ENCODE measurements around the gene RPL32. TPM values are rescaled to one million over a fixed set of nuclear protein-coding genes. Genes with fewer than 3 reads are reported as not detected.

Gene RPL32
- total RNA-seq, 1 experiment from 2014 or later: 1,853 TPM

GRCh38 chr3:12884186-12884680, 42.9 kb upstream of the RPL32 start:
- H2AFZ ChIP-seq (ENCODE audit: low read depth, low read length, poor library complexity, severe bottlenecking): no peak overlapping the region
- RAD21 ChIA-PET (ENCODE audit: low non-redundant PET in 1 of 2, low total read pairs in 2 of 2, uncharacterized antibody in 2 of 2, unreplicated experiment in 2 of 2): no interaction called here

More at GRCh38 chr3:12884186-12884680, 42.9 kb upstream of the RPL32 start:
- Histone ChIP-seq H3K27ac (ENCODE audit: low read depth, low read length) (no peak overlapping the region), H3K79me2 (ENCODE audit: insufficient read depth, low read length) (no peaks in the 10 kb centered on the region), H3K4me3 (replicated peaks in 1 of 2; ENCODE audit: low read depth in 1 of 2, low read length in 2 of 2) (no peak overlapping the region), H3K9me2 (ENCODE audit: insufficient read depth) (no peaks in the 10 kb centered on the region), H3K9me3 (ENCODE audit: control insufficient read depth in 1 of 2, insufficient read depth in 1 of 2, low read depth in 1 of 2, low read length in 2 of 2) (no peaks in the 10 kb centered on the region), H3K36me3 (ENCODE audit: control insufficient read depth in 1 of 2, insufficient read depth in 2 of 2, low read length in 2 of 2) (no peaks in the 10 kb centered on the region), H3K27me3 (ENCODE audit: insufficient read depth, low read length) (peaks cover 19% of the 10 kb centered on the region), H3K4me1 (ENCODE audit: control insufficient read depth in 1 of 2, insufficient read depth in 2 of 2, low read length in 2 of 2) (no peaks in the 10 kb centered on the region), H3K9ac (ENCODE audit: low read length) (no peak overlapping the region), H4K20me1 (ENCODE audit: insufficient read depth) (no peaks in the 10 kb centered on the region), H3K4me2 (ENCODE audit: low read length) (no peak overlapping the region)
- DNase-seq (ENCODE audit: low read depth, low spot score) (no peak), ATAC-seq (peak; percentile 42; the same call in 1 of the 2 replicates)
- TF ChIP-seq ZBTB33 (IDR thresholded peaks at IDR 0.05; ENCODE audit: extremely low read depth, insufficient replicate concordance, low read length): no peak
- no peak for TF ChIP-seq ELF1 (IDR thresholded peaks at IDR 0.05; ENCODE audit: borderline replicate concordance, low read depth)
- TF ChIP-seq JUND (IDR thresholded peaks at IDR 0.05): no peak
- no peak for TF ChIP-seq ZNF274 (IDR thresholded peaks at IDR 0.05; ENCODE audit: low read depth, low read length)
- no peak for TF ChIP-seq EZH2phosphoT487 (IDR thresholded peaks at IDR 0.05; ENCODE audit: borderline replicate concordance)
- BruUV-seq (replicated peaks): no TSS peak
- POLR2A ChIA-PET: no interaction called here
- intact Hi-C loops (cut with micrococcal nuclease): no loop called here
- CTCF ChIA-PET: no interaction called here
